Spleen (tissue), 7 donors: ENCODE data around the gene SLC9A3.

Experiments used
- CTCF ChIP-seq, 11 experiments: fragments of 200-600 bp in 7 of 11; fragments of 450-650 bp in 4 of 11; sonication (generic) in 4 of 11; IDR thresholded peaks in 8 of 11; conservative IDR thresholded peaks in 3 of 11; 1 replicate in 7 of 11; 2 replicates in 4 of 11; pipeline versions ENCODE4 v1.4.0 to v1.8.0; 2016 to 2021; ENCODE audit warnings: antibody characterized with exemption in 11 of 11, inconsistent platforms in 4 of 11, mild to moderate bottlenecking in 1 of 11
- POLR2A ChIP-seq, 3 donors: fragments of 450-650 bp; IDR thresholded peaks; one replicate each; pipeline ENCODE4 v1.5.1; 2017; ENCODE audit warnings: antibody characterized with exemption in 3 of 3, mild to moderate bottlenecking in 1 of 3
- POLR2AphosphoS5 ChIP-seq, 3 donors: sonication (generic); formaldehyde crosslinking; IDR thresholded peaks; one replicate each; pipeline ENCODE4 v1.5.1; 2017; ENCODE audit warnings: antibody characterized with exemption in 3 of 3
- donor health status: DM: no; HTN: no; CAD: no; lungs with moderate emphysema.
- donor health status: DM: no; HTN: no; CAD: no.
- donor health status: DM: no; HTN: no; CAD: no.

DNA sequence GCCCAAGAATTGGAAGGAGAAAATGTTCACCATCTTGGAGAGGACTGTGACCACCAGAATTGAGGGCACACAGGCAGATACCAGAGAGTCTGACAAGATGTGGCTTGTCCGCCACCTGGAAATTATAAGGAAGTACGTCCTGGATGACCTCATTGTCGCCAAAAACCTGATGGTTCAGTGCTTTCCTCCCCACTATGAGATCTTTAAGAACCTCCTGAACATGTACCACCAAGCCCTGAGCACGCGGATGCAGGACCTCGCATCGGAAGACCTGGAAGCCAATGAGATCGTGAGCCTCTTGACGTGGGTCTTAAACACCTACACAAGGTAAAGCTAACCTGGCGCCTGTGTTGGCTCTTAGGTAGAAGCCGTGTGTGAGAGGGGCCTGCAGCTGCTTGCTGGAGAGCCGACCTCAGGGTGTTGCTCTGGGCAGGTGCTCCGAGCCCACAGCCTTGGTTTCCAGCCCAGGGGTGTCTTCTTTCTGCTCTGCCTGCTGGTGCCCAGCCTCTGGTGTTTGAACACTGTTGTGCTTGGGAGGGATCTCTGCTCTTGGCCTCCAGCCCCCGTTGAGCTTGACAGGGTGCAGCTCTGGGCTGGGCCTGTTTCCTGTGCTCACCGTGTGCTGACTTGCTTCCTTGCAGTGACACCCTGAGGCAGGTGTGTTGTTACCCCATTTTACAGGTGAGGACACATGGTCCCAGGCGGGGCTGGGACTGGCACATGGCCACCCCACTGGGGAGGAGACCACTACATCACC, 70.3 kb downstream of the SLC9A3 start:
- TF ChIP-seq CTCF (IDR thresholded peaks at IDR 0.05 in 8 of 11, conservative IDR thresholded peaks at IDR 0.05 in 3 of 11) (no peak), POLR2A (IDR thresholded peaks at IDR 0.05) (no peak), POLR2AphosphoS5 (IDR thresholded peaks at IDR 0.05) (peak in 1 of 3 donors; percentile 7)
